ENCODE data around the gene TTI1. TPM values are rescaled to one million over a fixed set of nuclear protein-coding genes. Genes with fewer than 3 reads are reported as not detected.

TTI1 gene
- total RNA-seq, 2 experiments from 2014 or later: 10.6 to 11.4 TPM

- intact Hi-C loops (cut with DNase I, micrococcal nuclease): no loop called here
- Histone ChIP-seq H3K27ac (ENCODE audit: low read depth in 1 of 2, low read length in 2 of 2) (no peak overlapping the region), H3K4me1 (ENCODE audit: insufficient read depth, low read length) (peaks cover 3% of the 10 kb centered on the region), H3K36me3 (ENCODE audit: insufficient read depth, low read length) (peaks cover 58% of the 10 kb centered on the region), H3K9me3 (ENCODE audit: control insufficient read depth in 1 of 2, insufficient read depth in 1 of 2, low read length in 2 of 2) (no peaks in the 10 kb centered on the region), H3K27me3 (ENCODE audit: control insufficient read depth in 1 of 2, insufficient read depth in 2 of 2, low read length in 2 of 2) (no peaks in the 10 kb centered on the region), H3K4me3 (ENCODE audit: low read length) (no peak overlapping the region)
- ChIA-PET POLR2A (interaction anchor here (1.5 kb wide), 1 partner anchor 16 kb away, joined by 4 read pairs; no protein-coding TSS in a partner anchor), CTCF (interaction anchor here (0.6 to 2.8 kb wide), 4 partner anchors 9 to 168 kb away, joined by 3 to 8 read pairs (median 5); no protein-coding TSS in a partner anchor)
- peaks cover 84% of the 10 kb centered on the region for H3K36me3 Mint-ChIP-seq (ENCODE audit: low read depth)
- no peak for DNase-seq
- H3K27ac Mint-ChIP-seq: no peak overlapping the region
- H3K4me1 Mint-ChIP-seq (ENCODE audit: low read depth): peaks cover 47% of the 10 kb centered on the region
- H3K4me3 Mint-ChIP-seq: no peak overlapping the region
- H3K9me3 Mint-ChIP-seq: no peaks in the 10 kb centered on the region
- ATAC-seq (ENCODE audit: poor library complexity): no peak
- TF ChIP-seq, protein P1, sequence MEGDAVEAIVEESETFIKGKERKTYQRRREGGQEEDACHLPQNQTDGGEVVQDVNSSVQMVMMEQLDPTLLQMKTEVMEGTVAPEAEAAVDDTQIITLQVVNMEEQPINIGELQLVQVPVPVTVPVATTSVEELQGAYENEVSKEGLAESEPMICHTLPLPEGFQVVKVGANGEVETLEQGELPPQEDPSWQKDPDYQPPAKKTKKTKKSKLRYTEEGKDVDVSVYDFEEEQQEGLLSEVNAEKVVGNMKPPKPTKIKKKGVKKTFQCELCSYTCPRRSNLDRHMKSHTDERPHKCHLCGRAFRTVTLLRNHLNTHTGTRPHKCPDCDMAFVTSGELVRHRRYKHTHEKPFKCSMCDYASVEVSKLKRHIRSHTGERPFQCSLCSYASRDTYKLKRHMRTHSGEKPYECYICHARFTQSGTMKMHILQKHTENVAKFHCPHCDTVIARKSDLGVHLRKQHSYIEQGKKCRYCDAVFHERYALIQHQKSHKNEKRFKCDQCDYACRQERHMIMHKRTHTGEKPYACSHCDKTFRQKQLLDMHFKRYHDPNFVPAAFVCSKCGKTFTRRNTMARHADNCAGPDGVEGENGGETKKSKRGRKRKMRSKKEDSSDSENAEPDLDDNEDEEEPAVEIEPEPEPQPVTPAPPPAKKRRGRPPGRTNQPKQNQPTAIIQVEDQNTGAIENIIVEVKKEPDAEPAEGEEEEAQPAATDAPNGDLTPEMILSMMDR (IDR thresholded peaks at IDR 0.05): no peak
- H3K27me3 Mint-ChIP-seq: no peaks in the 10 kb centered on the region
These were observed 19.6 kb upstream of the TTI1 start for GRCh38 chr20:38052870-38053269.

DNA sequence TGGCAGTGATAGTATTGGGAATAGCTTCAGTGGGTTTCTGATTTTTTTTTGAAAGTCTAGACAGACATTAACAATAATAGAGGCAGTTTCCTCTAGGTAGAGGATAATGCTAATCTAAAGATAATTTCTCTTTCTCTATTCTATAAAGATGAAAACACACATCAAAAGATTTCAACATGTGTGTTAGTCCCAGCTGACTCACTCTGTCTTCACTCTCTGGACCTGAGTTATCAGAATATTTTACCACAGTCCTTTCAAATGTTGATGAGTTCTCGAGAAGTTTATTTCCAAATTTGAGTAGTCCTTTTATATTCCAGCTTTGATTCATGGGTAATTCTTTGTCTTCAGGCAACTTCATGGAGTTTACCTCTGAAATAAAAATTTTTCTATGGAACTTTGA lies 17.4 kb upstream of the TTI1 start:
- intact Hi-C loops (cut with DNase I, micrococcal nuclease): no loop called here

DNA sequence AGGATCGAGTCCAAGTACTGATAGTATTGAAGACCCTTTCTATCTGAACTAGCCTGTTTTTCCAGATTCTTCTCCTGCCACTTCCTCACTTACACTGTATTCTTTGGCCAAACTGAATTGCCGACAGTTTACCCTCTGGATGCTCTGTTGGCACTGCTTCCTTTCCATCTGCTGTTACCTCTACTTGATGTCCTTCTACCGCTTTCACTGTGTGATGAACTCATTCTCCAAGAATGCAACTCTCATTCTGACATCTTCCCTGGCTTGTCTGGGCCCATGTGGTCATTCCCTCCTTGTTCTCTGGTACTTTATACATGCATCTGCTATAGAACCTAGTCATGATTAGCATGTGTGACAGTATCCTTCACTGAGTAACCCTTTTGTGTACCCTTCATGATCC lies 16.5 kb upstream of the TTI1 start:
- Histone ChIP-seq H3K4me1 (ENCODE audit: insufficient read depth, low read length) (peaks cover 3% of the 10 kb centered on the region), H3K36me3 (ENCODE audit: insufficient read depth, low read length) (peaks cover 66% of the 10 kb centered on the region), H3K27me3 (ENCODE audit: control insufficient read depth in 1 of 2, insufficient read depth in 2 of 2, low read length in 2 of 2) (no peaks in the 10 kb centered on the region), H3K27ac (ENCODE audit: low read depth in 1 of 2, low read length in 2 of 2) (no peak overlapping the region), H3K9me3 (ENCODE audit: control insufficient read depth in 1 of 2, insufficient read depth in 1 of 2, low read length in 2 of 2) (no peaks in the 10 kb centered on the region), H3K4me3 (ENCODE audit: low read length) (no peak overlapping the region)
- intact Hi-C loops (cut with DNase I, micrococcal nuclease): no loop called here
- ChIA-PET CTCF (interaction anchor here (1.2 to 1.5 kb wide), 2 partner anchors 9 to 24 kb away, joined by 3 read pairs; no protein-coding TSS in a partner anchor), POLR2A (no interaction called here)
- peaks cover 86% of the 10 kb centered on the region for H3K36me3 Mint-ChIP-seq (ENCODE audit: low read depth)
- H3K4me3 Mint-ChIP-seq: no peak overlapping the region
- TF ChIP-seq, protein P1 (IDR thresholded peaks at IDR 0.05): no peak
- DNase-seq (no peak), ATAC-seq (ENCODE audit: poor library complexity) (no peak)
- H3K27ac Mint-ChIP-seq: peak overlapping the region; percentile 4
- no peaks in the 10 kb centered on the region for H3K9me3 Mint-ChIP-seq
- H3K27me3 Mint-ChIP-seq: no peaks in the 10 kb centered on the region
- peaks cover 49% of the 10 kb centered on the region for H3K4me1 Mint-ChIP-seq (ENCODE audit: low read depth)

More for the DNA sequence above, 17.4 kb upstream of the TTI1 start:
- H3K27me3 Mint-ChIP-seq: no peaks in the 10 kb centered on the region
- Histone ChIP-seq H3K27me3 (ENCODE audit: control insufficient read depth in 1 of 2, insufficient read depth in 2 of 2, low read length in 2 of 2) (no peaks in the 10 kb centered on the region), H3K9me3 (ENCODE audit: control insufficient read depth in 1 of 2, insufficient read depth in 1 of 2, low read length in 2 of 2) (no peaks in the 10 kb centered on the region), H3K4me1 (ENCODE audit: insufficient read depth, low read length) (peaks cover 3% of the 10 kb centered on the region), H3K36me3 (ENCODE audit: insufficient read depth, low read length) (peaks cover 62% of the 10 kb centered on the region), H3K27ac (ENCODE audit: low read depth in 1 of 2, low read length in 2 of 2) (no peak overlapping the region), H3K4me3 (ENCODE audit: low read length) (no peak overlapping the region)
- peaks cover 87% of the 10 kb centered on the region for H3K36me3 Mint-ChIP-seq (ENCODE audit: low read depth)
- TF ChIP-seq, protein P1 (IDR thresholded peaks at IDR 0.05): no peak
- ChIA-PET POLR2A (no interaction called here), CTCF (interaction anchor here (1.2 to 2.8 kb wide), 2 partner anchors 9 to 23 kb away, joined by 3 to 8 read pairs; no protein-coding TSS in a partner anchor)
- ATAC-seq (ENCODE audit: poor library complexity) (no peak), DNase-seq (no peak)
- H3K4me3 Mint-ChIP-seq: no peak overlapping the region
- H3K4me1 Mint-ChIP-seq (ENCODE audit: low read depth): peaks cover 55% of the 10 kb centered on the region
- no peaks in the 10 kb centered on the region for H3K9me3 Mint-ChIP-seq
- peak overlapping the region; percentile 4 for H3K27ac Mint-ChIP-seq
